RWPE1 (cell line): ENCODE data around the gene PARD6B.

Experiments used
- CTCF ChIA-PET: fragments of 350-600 bp; sonication (Branson Sonifier 250); formaldehyde crosslinking; extraction: SDS; loops from one replicate; lab custom pipeline; 2021; lab: Yijun Ruan, JAX
- POLR2A ChIA-PET: fragments of 400-600 bp; formaldehyde crosslinking; extraction: SDS; loops from one replicate; lab custom pipeline; 2020; ENCODE audit warnings: antibody characterized with exemption; ENCODE audit not compliant: low non-redundant PET; lab: Yijun Ruan, JAX
- DNase-seq: peaks from one replicate; pipeline ENCODE4 v3.0.0; 2012; ENCODE audit warnings: low spot score
- H3K27ac ChIP-seq: fragments of 450-650 bp; 2 replicates; pipeline ENCODE4 v1.5.1; 2017
- TF ChIP-seq, protein P1 (sequence below): fragments of 450-650 bp; conservative IDR thresholded peaks from 2 replicates; pipeline ENCODE4 v1.5.1; 2017; ENCODE audit warnings: low read depth, mild to moderate bottlenecking

Gene PARD6B

DNA sequence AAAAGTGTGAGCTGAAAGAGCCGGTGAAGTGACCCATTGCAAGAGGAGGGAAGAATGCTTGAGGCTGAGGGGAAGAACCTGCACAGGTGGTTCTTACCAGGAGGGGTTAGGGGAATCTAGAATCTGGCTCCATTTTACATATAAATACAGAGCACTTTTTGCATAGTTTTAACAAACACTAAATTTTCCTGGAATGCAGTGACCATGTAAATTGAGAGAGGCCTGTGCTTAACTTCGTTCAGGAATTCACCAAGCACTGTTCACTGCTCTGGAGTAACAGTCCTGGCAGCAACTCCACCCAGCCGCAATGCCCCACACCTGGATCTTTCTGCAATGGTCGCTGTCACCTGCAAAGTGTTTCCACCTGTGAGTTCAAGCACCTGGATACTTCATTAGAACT lies 26.9 kb upstream of the PARD6B start:
- CTCF ChIA-PET, result interaction anchor here (0.6 to 1.4 kb wide), 2 partner anchors 45 to 137 kb away, joined by 3 to 4 read pairs; no protein-coding TSS in a partner anchor

DNA sequence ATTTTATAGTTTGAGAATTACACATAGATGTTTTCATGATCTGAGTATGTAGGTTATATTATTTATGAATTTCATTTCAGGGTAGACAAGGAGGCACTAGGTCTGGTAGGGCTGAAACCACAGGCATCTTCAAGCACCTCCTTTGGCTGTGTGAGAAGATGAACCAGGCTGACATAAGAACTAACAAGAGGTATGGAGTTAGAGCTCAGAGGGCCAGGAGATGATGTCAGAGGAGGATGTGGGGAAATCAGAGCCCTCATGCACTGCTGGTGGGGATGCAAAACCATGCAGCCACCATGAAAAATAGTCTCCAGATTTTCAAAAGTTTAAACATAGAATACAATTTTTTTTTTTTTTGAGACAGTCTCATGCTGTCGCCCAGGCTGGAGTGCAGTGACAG lies 26.4 kb upstream of the PARD6B start:
- CTCF ChIA-PET, result interaction anchor here (0.6 kb wide), 1 partner anchor 138 kb away, joined by 3 read pairs; no protein-coding TSS in a partner anchor
- POLR2A ChIA-PET, result no interaction called here
- TF ChIP-seq, protein P1, sequence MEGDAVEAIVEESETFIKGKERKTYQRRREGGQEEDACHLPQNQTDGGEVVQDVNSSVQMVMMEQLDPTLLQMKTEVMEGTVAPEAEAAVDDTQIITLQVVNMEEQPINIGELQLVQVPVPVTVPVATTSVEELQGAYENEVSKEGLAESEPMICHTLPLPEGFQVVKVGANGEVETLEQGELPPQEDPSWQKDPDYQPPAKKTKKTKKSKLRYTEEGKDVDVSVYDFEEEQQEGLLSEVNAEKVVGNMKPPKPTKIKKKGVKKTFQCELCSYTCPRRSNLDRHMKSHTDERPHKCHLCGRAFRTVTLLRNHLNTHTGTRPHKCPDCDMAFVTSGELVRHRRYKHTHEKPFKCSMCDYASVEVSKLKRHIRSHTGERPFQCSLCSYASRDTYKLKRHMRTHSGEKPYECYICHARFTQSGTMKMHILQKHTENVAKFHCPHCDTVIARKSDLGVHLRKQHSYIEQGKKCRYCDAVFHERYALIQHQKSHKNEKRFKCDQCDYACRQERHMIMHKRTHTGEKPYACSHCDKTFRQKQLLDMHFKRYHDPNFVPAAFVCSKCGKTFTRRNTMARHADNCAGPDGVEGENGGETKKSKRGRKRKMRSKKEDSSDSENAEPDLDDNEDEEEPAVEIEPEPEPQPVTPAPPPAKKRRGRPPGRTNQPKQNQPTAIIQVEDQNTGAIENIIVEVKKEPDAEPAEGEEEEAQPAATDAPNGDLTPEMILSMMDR, result no peak
- no peak overlapping the region for H3K27ac ChIP-seq
- DNase-seq, result no peak

More for the DNA sequence above, 26.9 kb upstream of the PARD6B start:
- H3K27ac ChIP-seq, result no peak overlapping the region
- TF ChIP-seq, protein P1, result no peak
- POLR2A ChIA-PET, result no interaction called here
- DNase-seq, result no peak

DNA sequence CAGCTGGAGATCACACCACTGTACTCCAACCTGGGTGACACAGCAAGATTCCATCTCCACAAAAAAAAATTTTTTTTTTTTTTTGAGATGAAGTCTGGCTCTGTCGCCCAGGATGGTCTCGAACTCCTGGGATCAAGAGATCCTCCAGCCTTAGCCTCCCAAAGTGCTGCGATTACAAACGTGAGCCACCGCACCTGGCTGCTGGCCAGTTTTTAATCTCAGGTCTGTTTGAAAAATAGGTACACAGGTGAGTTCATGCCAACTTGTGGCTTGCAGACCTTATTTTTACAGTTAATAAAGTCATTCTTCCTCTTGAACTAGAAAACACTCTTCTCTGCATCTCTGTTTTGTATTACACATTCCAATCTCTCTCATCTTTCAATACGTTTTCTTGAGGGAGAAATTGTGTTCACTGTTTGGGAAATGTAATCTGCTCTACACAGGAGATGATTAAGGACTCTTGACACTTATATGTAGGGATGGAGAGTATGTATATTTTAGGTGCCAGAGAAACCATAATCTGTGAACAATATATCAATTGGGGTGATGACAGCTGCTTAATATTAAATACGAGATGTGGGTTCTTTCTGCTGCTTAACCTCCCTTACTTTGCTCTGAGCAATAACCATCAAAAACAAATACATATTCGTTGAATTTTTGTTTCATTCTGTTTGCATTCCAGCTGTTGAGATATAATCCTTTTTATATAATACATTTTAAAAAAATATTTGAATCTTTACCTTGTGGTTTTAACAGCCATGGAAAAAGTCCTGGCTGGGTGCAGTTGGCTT lies 22.3 kb upstream of the PARD6B start:
- POLR2A ChIA-PET, result no interaction called here

DNA sequence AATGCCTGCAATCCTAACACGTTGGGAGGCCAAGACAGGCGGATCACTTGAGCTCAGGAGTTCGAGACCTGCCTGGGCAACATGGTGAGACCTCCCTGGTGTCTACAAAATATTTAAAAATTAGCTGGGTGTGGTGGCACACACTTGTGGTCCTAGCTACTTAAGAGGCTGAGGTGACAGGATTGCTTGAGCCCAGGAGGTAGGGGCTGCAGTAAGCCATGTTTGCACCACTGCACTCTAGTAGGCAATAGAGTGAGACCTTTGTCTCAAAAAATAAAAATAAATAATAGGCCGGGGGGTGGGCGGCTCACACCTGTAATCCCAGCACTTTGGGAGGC lies 21.8 kb upstream of the PARD6B start:
- CTCF ChIA-PET, result interaction anchor here (1.5 kb wide), 1 partner anchor 14 kb away, joined by 3 read pairs; no protein-coding TSS in a partner anchor
- no peak for DNase-seq
- TF ChIP-seq, protein P1, result no peak
- POLR2A ChIA-PET, result no interaction called here
- H3K27ac ChIP-seq, result no peak overlapping the region

More for the DNA sequence above, 22.3 kb upstream of the PARD6B start:
- no peak for DNase-seq
- TF ChIP-seq, protein P1, result no peak
- no peak overlapping the region for H3K27ac ChIP-seq
- CTCF ChIA-PET, result interaction anchor here (1.5 to 2.4 kb wide), 2 partner anchors 14 to 46 kb away, joined by 3 to 6 read pairs; no protein-coding TSS in a partner anchor

DNA sequence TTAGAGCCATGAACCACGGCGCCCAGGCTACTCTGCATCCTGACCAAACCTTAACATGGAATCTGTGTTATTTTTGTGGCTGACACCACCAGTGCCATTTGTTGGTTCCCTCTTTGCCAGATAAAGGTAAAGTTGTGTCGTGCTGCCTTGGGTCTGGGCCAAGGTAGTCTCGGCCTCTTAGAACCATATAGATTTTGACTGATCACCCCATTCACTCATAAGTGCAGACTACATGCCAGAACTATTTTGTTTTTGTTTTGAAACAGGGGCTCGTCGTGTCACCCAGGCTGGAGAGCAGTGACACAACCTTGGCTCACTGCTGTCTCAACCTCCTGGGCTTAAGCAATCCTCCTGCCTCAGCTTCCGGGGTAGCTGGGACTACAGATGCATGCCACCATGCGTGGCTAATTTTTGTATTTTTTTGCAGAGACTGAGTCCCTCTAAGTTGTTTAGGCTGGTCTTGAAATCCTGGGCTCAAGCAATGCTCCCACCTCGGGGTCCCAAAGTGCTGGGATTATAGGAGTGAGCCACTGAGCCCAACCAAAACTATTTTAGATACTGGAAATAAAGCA lies 20.8 kb upstream of the PARD6B start:
- no peak overlapping the region for H3K27ac ChIP-seq
- ChIA-PET POLR2A (no interaction called here), CTCF (interaction anchor here (0.6 to 0.8 kb wide), 4 partner anchors 29 to 976 kb away, joined by 3 to 4 read pairs (median 3); no protein-coding TSS in a partner anchor)
- TF ChIP-seq, protein P1, result no peak
- no peak for DNase-seq

DNA sequence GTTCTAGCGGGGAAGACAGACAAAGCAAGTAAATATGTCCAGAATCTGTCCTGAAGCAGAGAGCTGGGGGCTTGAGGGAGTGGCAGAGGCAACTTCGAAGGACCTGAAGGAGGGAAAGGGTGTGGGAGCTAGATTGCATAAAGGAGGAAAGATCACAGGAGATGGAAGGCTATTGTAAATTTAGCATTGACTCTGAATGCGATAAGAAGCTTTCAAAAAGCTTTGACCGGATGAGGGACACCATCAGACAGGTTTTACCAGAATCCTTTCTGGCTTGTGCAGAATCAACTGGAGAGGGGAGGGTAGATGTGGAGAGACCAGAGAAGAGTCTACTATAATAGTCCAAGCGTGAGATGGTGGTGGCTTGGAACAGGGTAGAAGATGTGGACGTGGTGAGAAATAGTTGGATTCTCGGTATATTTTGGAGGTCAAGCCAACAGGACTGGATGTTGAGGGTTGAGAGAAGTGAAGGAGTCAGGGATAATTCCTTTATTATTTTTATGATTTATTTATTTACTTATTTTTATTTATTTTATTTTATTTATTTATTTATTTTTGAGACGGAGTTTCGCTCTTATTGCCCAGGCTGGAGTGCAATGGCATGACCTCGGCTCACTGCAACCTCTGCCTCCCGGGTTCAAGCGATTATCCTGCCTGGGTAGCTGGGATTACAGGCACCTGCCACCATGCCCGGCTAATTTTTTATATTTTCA lies 20.1 kb upstream of the PARD6B start:
- CTCF ChIA-PET, result interaction anchor here (0.6 to 1.0 kb wide), 5 partner anchors 43 to 976 kb away, joined by 3 to 4 read pairs (median 3); no protein-coding TSS in a partner anchor
- POLR2A ChIA-PET, result no interaction called here

More for the DNA sequence above, 20.1 kb upstream of the PARD6B start:
- TF ChIP-seq, protein P1, result no peak
- DNase-seq, result no peak
- no peak overlapping the region for H3K27ac ChIP-seq
